Measurements from ENCODE around the gene ZSCAN31. TPM values are rescaled to one million over a fixed set of nuclear protein-coding genes. Genes with fewer than 3 reads are reported as not detected.

Gene ZSCAN31
- total RNA-seq, 1 donor from 2014 or later = 1.1 TPM

GRCh38 chr6:28340310-28341095 lies 4.6 kb upstream of the ZSCAN31 start:
- H3K9me3 ChIP-seq (ENCODE audit: insufficient read depth, low read depth, low read length) = no peaks in the 10 kb centered on the region
- no peak overlapping the region for H3K4me2 ChIP-seq (ENCODE audit: low read length)
- peaks cover 2% of the 10 kb centered on the region for H3K36me3 Mint-ChIP-seq (ENCODE audit: low read depth, unreplicated experiment)
- H3K27ac ChIP-seq (ENCODE audit: low read depth, low read length) = no peak overlapping the region
- TF ChIP-seq CTCF (IDR thresholded peaks at IDR 0.05; ENCODE audit: insufficient read depth, low read depth, low read length) (no peak), EZH2 (IDR thresholded peaks at IDR 0.05; ENCODE audit: insufficient read depth, low read length) (no peak)
- H3K9me3 Mint-ChIP-seq (ENCODE audit: unreplicated experiment) = no peaks in the 10 kb centered on the region
- no peak for DNase-seq (ENCODE audit: low read depth)
- no peak overlapping the region for H3K4me3 ChIP-seq (ENCODE audit: insufficient read depth, low read depth, low read length)
- H3K9ac ChIP-seq (ENCODE audit: low read length) = no peak overlapping the region
- no peak overlapping the region for H2AFZ ChIP-seq (ENCODE audit: low read depth, low read length)
- H3K36me3 ChIP-seq (ENCODE audit: insufficient read depth, low read length) = no peaks in the 10 kb centered on the region
- H3K27me3 ChIP-seq (ENCODE audit: insufficient read depth, low read length) = no peaks in the 10 kb centered on the region
- H4K20me1 ChIP-seq (ENCODE audit: insufficient read depth, low read length) = no peaks in the 10 kb centered on the region
- no peaks in the 10 kb centered on the region for H3K79me2 ChIP-seq (ENCODE audit: insufficient read depth, low read length)
- no peak overlapping the region for H3K27ac Mint-ChIP-seq (ENCODE audit: unreplicated experiment)
- H3K27me3 Mint-ChIP-seq (ENCODE audit: low read depth, unreplicated experiment) = peaks cover 6% of the 10 kb centered on the region
- no peak for FAIRE-seq
- H3K4me3 Mint-ChIP-seq (ENCODE audit: unreplicated experiment) = no peak overlapping the region
- no peaks in the 10 kb centered on the region for H3K4me1 Mint-ChIP-seq (ENCODE audit: low read depth, unreplicated experiment)
- H3K4me1 ChIP-seq (ENCODE audit: insufficient read depth, low read length) = peaks cover 9% of the 10 kb centered on the region

GRCh38 chr6:28337121-28337520 lies 1.2 kb upstream of the ZSCAN31 start:
- no peaks in the 10 kb centered on the region for H3K27me3 Mint-ChIP-seq (ENCODE audit: low read depth, unreplicated experiment)
- FAIRE-seq = no peak
- Histone ChIP-seq H3K4me1 (ENCODE audit: insufficient read depth, low read length) (peaks cover 14% of the 10 kb centered on the region), H2AFZ (ENCODE audit: low read depth, low read length) (no peak overlapping the region), H3K79me2 (ENCODE audit: insufficient read depth, low read length) (no peaks in the 10 kb centered on the region), H3K4me3 (ENCODE audit: insufficient read depth, low read depth, low read length) (peak overlapping the region; percentile 80), H3K27me3 (ENCODE audit: insufficient read depth, low read length) (no peaks in the 10 kb centered on the region), H3K27ac (ENCODE audit: low read depth, low read length) (no peak overlapping the region), H3K36me3 (ENCODE audit: insufficient read depth, low read length) (no peaks in the 10 kb centered on the region), H3K9ac (ENCODE audit: low read length) (peak overlapping the region; percentile 90), H4K20me1 (ENCODE audit: insufficient read depth, low read length) (no peaks in the 10 kb centered on the region), H3K9me3 (ENCODE audit: insufficient read depth, low read depth, low read length) (no peaks in the 10 kb centered on the region), H3K4me2 (ENCODE audit: low read length) (peak overlapping the region; percentile 87)
- no peak for DNase-seq (ENCODE audit: low read depth)
- H3K4me1 Mint-ChIP-seq (ENCODE audit: low read depth, unreplicated experiment) = no peaks in the 10 kb centered on the region
- peaks cover 2% of the 10 kb centered on the region for H3K36me3 Mint-ChIP-seq (ENCODE audit: low read depth, unreplicated experiment)
- TF ChIP-seq EZH2 (IDR thresholded peaks at IDR 0.05; ENCODE audit: insufficient read depth, low read length) (no peak), CTCF (IDR thresholded peaks at IDR 0.05; ENCODE audit: insufficient read depth, low read depth, low read length) (no peak)
- no peaks in the 10 kb centered on the region for H3K9me3 Mint-ChIP-seq (ENCODE audit: unreplicated experiment)
- no peak overlapping the region for H3K27ac Mint-ChIP-seq (ENCODE audit: unreplicated experiment)
- no peak overlapping the region for H3K4me3 Mint-ChIP-seq (ENCODE audit: unreplicated experiment)

Measured in astrocyte (in vitro differentiated cells and primary cell).